PC-3 (cell line): ENCODE measurements around the gene KCNH1. TPM values are rescaled to one million over a fixed set of nuclear protein-coding genes. Genes with fewer than 3 reads are reported as not detected.

Experiments used
- ATAC-seq: fragments of 200-7000 bp; cut with Tn5 transposase; 2 replicates; pipeline ENCODE4 v1.9.1; 2020; ENCODE audit warnings: mild to moderate bottlenecking, moderate library complexity
- BruUV-seq: library from RNA; stranded (reverse); fragments of 400-500 nt; replicated peaks from 2 replicates; lab custom pipeline; 2021; lab: Mats Ljungman, UMichigan
- CTCF ChIA-PET: fragments of 300-600 bp; sonication (Branson Sonifier 250); formaldehyde crosslinking; loops from one replicate; lab custom pipeline; 2022; ENCODE audit warnings: antibody characterized with exemption; lab: Charles Lee
- POLR2A ChIA-PET: fragments of 300-600 bp; sonication (Branson Sonifier 250); formaldehyde crosslinking; loops from one replicate; lab custom pipeline; 2022; ENCODE audit warnings: antibody characterized with exemption; ENCODE audit not compliant: unreplicated experiment; lab: Charles Lee
- DNase-seq: peaks from one replicate; pipeline ENCODE4 v3.0.0-alpha.2; 2015
- H2AFZ ChIP-seq: fragments of 300-600 bp; sonication (generic); 2 replicates; pipeline ENCODE4 v1.6.0; 2016; ENCODE audit warnings: antibody characterized with exemption, low read length
- H3F3A ChIP-seq: fragments of 300-600 bp; sonication (generic); one replicate; pipeline ENCODE4 v1.6.0; 2017; ENCODE audit warnings: antibody characterized with exemption, low read length, control low read depth, mild to moderate bottlenecking; ENCODE audit not compliant: unreplicated experiment
- H3K27ac ChIP-seq: fragments of 300-600 bp; sonication (generic); 2 replicates; pipeline ENCODE4 v1.5.1; 2016; ENCODE audit warnings: mild to moderate bottlenecking, low read length
- H3K27me3 ChIP-seq: fragments of 300-600 bp; sonication (generic); 2 replicates; pipeline ENCODE4 v1.6.1; 2016; ENCODE audit warnings: low read length, mixed read lengths
- H3K36me3 ChIP-seq: fragments of 300-600 bp; sonication (generic); 2 replicates; pipeline ENCODE4 v1.6.1; 2016; ENCODE audit warnings: low read depth, mixed run types, low read length, mixed read lengths
- H3K4me1 ChIP-seq: fragments of 300-600 bp; sonication (generic); 2 replicates; pipeline ENCODE4 v1.5.1; 2016; ENCODE audit warnings: low read length; ENCODE audit not compliant: insufficient read depth
- H3K4me2 ChIP-seq: fragments of 300-600 bp; sonication (generic); 2 replicates; pipeline ENCODE4 v1.6.0; 2016; ENCODE audit warnings: low read length
- H3K4me3 ChIP-seq: fragments of 300-600 bp; sonication (generic); 2 replicates; pipeline ENCODE4 v1.5.1; 2016; ENCODE audit warnings: mild to moderate bottlenecking, low read length, mixed read lengths
- H3K79me2 ChIP-seq: fragments of 300-600 bp; sonication (generic); 2 replicates; pipeline ENCODE4 v1.6.1; 2017; ENCODE audit warnings: low read length, mixed read lengths
- H3K9ac ChIP-seq: fragments of 300-600 bp; sonication (generic); 2 replicates; pipeline ENCODE4 v1.6.0; 2016; ENCODE audit warnings: mild to moderate bottlenecking, low read length
- H3K9me2 ChIP-seq: fragments of 300-600 bp; sonication (generic); replicated peaks from 2 replicates; pipeline ENCODE4 v1.6.1; 2016; ENCODE audit warnings: mixed run types, low read length, mixed read lengths
- H3K9me3 ChIP-seq: fragments of 300-600 bp; sonication (generic); 2 replicates; pipeline ENCODE4 v1.6.1; 2016; ENCODE audit warnings: low read length, mixed read lengths
- H4K20me1 ChIP-seq: fragments of 300-600 bp; sonication (generic); 2 replicates; pipeline ENCODE4 v1.6.1; 2016; ENCODE audit warnings: low read length, mixed read lengths
- EZH2 ChIP-seq: fragments of 300-600 bp; sonication (generic); IDR thresholded peaks from one replicate; pipeline ENCODE4 v1.6.1; 2017; ENCODE audit warnings: antibody characterized with exemption, mild to moderate bottlenecking, low read length; ENCODE audit not compliant: unreplicated experiment
- EZH2phosphoT487 ChIP-seq: fragments of 300-600 bp; sonication (generic); IDR thresholded peaks from 2 replicates; pipeline ENCODE4 v1.6.1; 2018; ENCODE audit warnings: mild to moderate bottlenecking, antibody characterized with exemption, low read length, borderline replicate concordance
- intact Hi-C: fragments of 100-400 bp; cut with micrococcal nuclease; formaldehyde crosslinking; loops from 2 replicates; pipeline ENCODE4 v1.9.0; 2023
- total RNA-seq: library from RNA; depleted of rRNA; stranded (reverse); fragments of >200 nt; gene quantifications from 2 replicates; pipeline ENCODE4 v1.2.3, GENCODE V29; 2014
- TF ChIP-seq, protein P1 (sequence below): fragments of 300-600 bp; sonication (generic); conservative IDR thresholded peaks from 2 replicates; pipeline ENCODE4 v1.5.1; 2017; ENCODE audit warnings: antibody characterized with exemption, low read depth, mild to moderate bottlenecking, low read length

The KCNH1 gene
- total RNA-seq, 1 experiment from 2014 or later: not detected

DNA sequence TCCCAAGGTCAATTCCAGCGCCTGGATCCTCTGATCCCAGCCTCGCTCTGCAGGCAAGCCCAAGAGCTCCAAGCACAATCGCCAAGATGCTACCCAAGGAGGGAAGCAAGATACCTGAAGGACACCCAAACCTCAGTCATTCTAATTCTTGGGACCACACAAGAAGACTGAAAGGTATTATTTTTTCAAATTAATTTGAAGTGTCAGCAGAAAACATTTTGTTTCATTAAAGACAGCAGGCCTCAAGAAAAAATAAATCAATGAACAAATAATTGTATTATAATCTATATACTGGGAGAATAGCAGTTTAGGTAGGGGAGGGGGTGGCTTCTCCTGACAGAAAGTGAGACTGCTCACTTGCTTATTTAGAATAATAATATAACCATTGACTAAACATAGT is 457.4 kb downstream of the KCNH1 start:
- Histone ChIP-seq H3K36me3 (no peaks in the 10 kb centered on the region), H3K4me1 (no peaks in the 10 kb centered on the region), H3K79me2 (no peaks in the 10 kb centered on the region), H3K9me2 (no peaks in the 10 kb centered on the region), H3K9me3 (no peaks in the 10 kb centered on the region), H4K20me1 (no peaks in the 10 kb centered on the region), H3K27ac (no peak overlapping the region), H3K4me3 (no peak overlapping the region), H3K4me2 (no peak overlapping the region), H3F3A (no peaks in the 10 kb centered on the region), H3K9ac (no peak overlapping the region), H3K27me3 (peaks cover 9% of the 10 kb centered on the region; the same call in 1 of the 2 replicates), H2AFZ (no peak overlapping the region)
- POLR2A ChIA-PET: no interaction called here
- CTCF ChIA-PET: no interaction called here
- intact Hi-C loops: no loop called here
- TF ChIP-seq EZH2: no peak
- TF ChIP-seq, protein P1, sequence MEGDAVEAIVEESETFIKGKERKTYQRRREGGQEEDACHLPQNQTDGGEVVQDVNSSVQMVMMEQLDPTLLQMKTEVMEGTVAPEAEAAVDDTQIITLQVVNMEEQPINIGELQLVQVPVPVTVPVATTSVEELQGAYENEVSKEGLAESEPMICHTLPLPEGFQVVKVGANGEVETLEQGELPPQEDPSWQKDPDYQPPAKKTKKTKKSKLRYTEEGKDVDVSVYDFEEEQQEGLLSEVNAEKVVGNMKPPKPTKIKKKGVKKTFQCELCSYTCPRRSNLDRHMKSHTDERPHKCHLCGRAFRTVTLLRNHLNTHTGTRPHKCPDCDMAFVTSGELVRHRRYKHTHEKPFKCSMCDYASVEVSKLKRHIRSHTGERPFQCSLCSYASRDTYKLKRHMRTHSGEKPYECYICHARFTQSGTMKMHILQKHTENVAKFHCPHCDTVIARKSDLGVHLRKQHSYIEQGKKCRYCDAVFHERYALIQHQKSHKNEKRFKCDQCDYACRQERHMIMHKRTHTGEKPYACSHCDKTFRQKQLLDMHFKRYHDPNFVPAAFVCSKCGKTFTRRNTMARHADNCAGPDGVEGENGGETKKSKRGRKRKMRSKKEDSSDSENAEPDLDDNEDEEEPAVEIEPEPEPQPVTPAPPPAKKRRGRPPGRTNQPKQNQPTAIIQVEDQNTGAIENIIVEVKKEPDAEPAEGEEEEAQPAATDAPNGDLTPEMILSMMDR: no peak
- TF ChIP-seq EZH2phosphoT487: no peak
- no peak for ATAC-seq
- no peak for DNase-seq
- BruUV-seq: no TSS peak

DNA sequence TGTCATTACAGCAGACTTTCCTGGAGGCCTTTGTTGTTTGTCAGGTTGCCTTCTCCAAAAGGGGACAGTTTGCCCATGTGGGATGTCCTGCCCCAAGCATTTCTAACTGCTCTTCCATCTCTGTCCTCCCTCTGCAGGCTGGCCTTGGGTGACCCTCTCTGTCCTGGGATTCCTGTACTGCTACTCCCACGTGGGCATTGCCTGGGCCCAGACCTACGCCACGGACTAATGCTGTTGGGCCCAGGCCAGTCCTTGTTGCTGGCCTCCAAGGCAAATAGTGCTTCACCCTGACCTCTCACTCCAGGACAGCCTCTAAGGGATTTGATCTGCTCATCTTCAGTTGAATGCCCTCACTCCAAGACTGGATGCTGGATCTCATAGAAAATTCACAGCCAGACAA is 459.8 kb downstream of the KCNH1 start:
- Histone ChIP-seq H3K36me3 (no peaks in the 10 kb centered on the region), H3K27me3 (peaks cover 7% of the 10 kb centered on the region; the same call in 1 of the 2 replicates), H3K4me3 (no peak overlapping the region), H3K27ac (no peak overlapping the region), H4K20me1 (no peaks in the 10 kb centered on the region), H3K4me1 (no peaks in the 10 kb centered on the region), H3K9me3 (no peaks in the 10 kb centered on the region), H3K9ac (no peak overlapping the region), H3F3A (no peaks in the 10 kb centered on the region), H2AFZ (no peak overlapping the region), H3K4me2 (no peak overlapping the region), H3K9me2 (no peaks in the 10 kb centered on the region), H3K79me2 (no peaks in the 10 kb centered on the region)
- TF ChIP-seq EZH2phosphoT487 (no peak), EZH2 (no peak)
- TF ChIP-seq, protein P1: no peak
- intact Hi-C loops: no loop called here
- CTCF ChIA-PET: no interaction called here
- DNase-seq (no peak), ATAC-seq (no peak)
- POLR2A ChIA-PET: no interaction called here
- BruUV-seq: no TSS peak

DNA sequence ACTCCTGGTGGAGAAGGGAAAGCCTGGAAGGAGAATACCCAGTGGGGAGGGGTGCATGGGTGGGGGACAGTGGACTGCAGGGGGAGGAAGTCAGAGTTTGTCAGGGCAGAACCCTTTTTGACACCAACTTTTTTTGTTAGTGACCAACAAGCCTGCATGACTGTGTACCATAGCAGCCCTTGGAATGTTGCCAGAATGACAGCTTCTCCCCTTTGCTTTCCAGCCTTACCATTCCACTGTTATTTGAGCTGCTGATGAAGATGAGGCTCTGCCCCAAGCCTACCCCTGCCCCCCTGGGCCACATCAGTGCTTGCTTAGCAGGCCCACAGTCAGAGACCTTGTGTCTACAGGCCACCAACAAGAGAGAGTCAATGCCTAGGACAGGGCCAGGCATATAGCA is 464.0 kb downstream of the KCNH1 start:
- H3K4me1 ChIP-seq: no peaks in the 10 kb centered on the region
- CTCF ChIA-PET: no interaction called here

More for the DNA sequence above, 464.0 kb downstream of the KCNH1 start:
- no peaks in the 10 kb centered on the region for H3K9me2 ChIP-seq
- H3K79me2 ChIP-seq: no peaks in the 10 kb centered on the region
- H3K4me2 ChIP-seq: no peak overlapping the region
- no peak for TF ChIP-seq EZH2
- TF ChIP-seq, protein P1: no peak
- no peak for TF ChIP-seq EZH2phosphoT487
- H3K9ac ChIP-seq: no peak overlapping the region
- H3K27me3 ChIP-seq: no peaks in the 10 kb centered on the region
- H2AFZ ChIP-seq: no peak overlapping the region
- H3F3A ChIP-seq: no peaks in the 10 kb centered on the region
- H3K4me3 ChIP-seq: no peak overlapping the region
- H4K20me1 ChIP-seq: no peaks in the 10 kb centered on the region
- no peak overlapping the region for H3K27ac ChIP-seq
- no peaks in the 10 kb centered on the region for H3K36me3 ChIP-seq
- ATAC-seq: no peak
- DNase-seq: no peak
- BruUV-seq: no TSS peak
- intact Hi-C loops: no loop called here
- no peaks in the 10 kb centered on the region for H3K9me3 ChIP-seq
- POLR2A ChIA-PET: no interaction called here
